ENCODE data around the gene HS3ST3B1. TPM values are rescaled to one million over a fixed set of nuclear protein-coding genes. Genes with fewer than 3 reads are reported as not detected.

HS3ST3B1 gene
- total RNA-seq, 1 experiment from 2014 or later = 0.59 TPM

DNA sequence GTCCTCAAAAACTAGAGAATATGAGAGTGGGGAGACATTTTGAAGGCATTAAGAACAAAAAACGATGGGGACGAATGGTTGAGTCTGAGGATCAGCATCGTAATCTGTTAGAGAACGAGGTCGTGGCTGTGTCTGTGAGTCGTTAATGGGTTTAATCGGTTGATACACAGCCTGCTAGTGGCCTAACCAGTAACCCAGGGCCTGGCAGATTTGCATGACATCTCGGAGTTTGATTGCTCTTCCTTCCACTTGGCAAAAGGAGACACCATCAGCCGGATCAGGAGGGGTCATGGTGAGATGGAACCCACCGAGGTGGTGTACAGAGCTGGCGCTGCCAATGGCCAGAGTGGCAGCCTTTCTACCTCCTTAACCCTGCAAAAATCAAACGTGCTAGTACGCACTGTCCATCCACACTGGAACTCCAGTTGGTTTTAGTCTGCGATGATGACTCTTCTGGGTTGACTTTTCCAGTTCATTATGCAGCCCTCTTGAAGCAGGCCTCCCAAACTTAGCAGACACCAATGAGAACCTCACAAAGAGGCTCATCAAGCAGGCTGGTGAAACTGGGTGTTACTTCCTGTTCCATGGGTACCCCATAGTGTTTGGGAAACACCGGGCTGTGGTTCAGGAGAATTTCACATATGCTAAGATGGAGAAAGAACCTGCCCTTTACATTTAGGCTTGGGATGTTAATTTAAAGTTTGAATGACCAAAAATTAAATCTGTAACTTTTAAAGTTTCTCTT lies 4.1 kb downstream of the HS3ST3B1 start:
- CTCF ChIA-PET = no interaction called here
- ATAC-seq (no peak), DNase-seq (ENCODE audit: low read depth, low spot score) (no peak)
- POLR2A ChIA-PET = no interaction called here
- in situ Hi-C loops (cut with HindIII; ENCODE audit: low pct_unique_long_range_greater_than_20kb, low sequenced_read_pairs) (no loop called here), intact Hi-C loops (cut with micrococcal nuclease; ENCODE audit: unreplicated experiment) (loop anchor here (5.0 to 10.0 kb wide), 2 partner anchors 620 to 708 kb away; no protein-coding TSS in a partner anchor)
- Histone ChIP-seq H3K27ac (ENCODE audit: low read length) (no peak overlapping the region), H3K36me3 (ENCODE audit: control insufficient read depth, insufficient read depth, low read length) (no peaks in the 10 kb centered on the region), H3K27me3 (ENCODE audit: control insufficient read depth, insufficient read depth, low read length) (peaks cover 6% of the 10 kb centered on the region), H3K4me1 (ENCODE audit: control insufficient read depth, insufficient read depth, low read length) (no peaks in the 10 kb centered on the region; the same call in 1 of the 2 replicates), H3K9me3 (ENCODE audit: control insufficient read depth, insufficient read depth, low read depth, low read length) (no peaks in the 10 kb centered on the region), H3K4me3 (ENCODE audit: low read depth in 2 of 2, low read length in 2 of 2) (no peak overlapping the region)
- BruUV-seq (replicated peaks) = no TSS peak
- TF ChIP-seq SIN3A (IDR thresholded peaks at IDR 0.05; ENCODE audit: borderline replicate concordance, insufficient read depth, low read depth, low read length) = no peak
- TF ChIP-seq, protein P1, sequence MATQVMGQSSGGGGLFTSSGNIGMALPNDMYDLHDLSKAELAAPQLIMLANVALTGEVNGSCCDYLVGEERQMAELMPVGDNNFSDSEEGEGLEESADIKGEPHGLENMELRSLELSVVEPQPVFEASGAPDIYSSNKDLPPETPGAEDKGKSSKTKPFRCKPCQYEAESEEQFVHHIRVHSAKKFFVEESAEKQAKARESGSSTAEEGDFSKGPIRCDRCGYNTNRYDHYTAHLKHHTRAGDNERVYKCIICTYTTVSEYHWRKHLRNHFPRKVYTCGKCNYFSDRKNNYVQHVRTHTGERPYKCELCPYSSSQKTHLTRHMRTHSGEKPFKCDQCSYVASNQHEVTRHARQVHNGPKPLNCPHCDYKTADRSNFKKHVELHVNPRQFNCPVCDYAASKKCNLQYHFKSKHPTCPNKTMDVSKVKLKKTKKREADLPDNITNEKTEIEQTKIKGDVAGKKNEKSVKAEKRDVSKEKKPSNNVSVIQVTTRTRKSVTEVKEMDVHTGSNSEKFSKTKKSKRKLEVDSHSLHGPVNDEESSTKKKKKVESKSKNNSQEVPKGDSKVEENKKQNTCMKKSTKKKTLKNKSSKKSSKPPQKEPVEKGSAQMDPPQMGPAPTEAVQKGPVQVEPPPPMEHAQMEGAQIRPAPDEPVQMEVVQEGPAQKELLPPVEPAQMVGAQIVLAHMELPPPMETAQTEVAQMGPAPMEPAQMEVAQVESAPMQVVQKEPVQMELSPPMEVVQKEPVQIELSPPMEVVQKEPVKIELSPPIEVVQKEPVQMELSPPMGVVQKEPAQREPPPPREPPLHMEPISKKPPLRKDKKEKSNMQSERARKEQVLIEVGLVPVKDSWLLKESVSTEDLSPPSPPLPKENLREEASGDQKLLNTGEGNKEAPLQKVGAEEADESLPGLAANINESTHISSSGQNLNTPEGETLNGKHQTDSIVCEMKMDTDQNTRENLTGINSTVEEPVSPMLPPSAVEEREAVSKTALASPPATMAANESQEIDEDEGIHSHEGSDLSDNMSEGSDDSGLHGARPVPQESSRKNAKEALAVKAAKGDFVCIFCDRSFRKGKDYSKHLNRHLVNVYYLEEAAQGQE (IDR thresholded peaks at IDR 0.05; ENCODE audit: insufficient read depth in 1 of 2, low read depth in 2 of 2, low read length in 1 of 2) = no peak

DNA sequence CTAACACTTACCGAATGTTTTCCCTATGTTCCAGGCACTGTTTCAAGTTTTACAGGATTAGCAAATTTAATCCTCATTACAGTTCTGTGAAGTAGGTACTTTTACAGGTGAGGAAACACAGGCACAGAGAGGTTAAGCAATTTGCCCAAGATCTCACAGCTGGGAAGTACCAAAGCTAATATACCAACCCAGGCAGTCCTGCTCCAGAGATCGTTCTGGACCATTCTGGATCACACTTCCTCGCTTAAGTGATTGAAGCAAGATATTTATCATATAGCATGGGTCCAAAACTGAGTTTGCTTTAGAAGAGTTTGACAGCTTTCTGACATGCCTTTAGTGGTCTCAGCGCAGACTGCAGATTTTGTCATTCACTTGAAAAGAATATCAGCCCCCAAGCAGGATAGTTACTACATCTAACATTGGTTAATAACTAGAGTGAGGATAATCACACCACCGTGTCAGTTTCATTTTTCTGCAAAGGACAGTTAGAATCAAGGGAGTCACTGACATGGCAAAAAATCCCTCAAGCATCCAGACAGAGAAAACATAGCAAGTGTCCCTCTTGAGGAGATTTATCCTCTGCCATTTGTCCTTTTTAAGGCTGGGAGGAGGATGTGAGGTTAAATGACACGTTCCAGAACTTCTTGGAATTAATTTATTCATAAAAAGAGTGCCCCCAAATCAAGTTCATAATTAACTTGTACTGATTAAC lies 5.1 kb downstream of the HS3ST3B1 start:
- H3K27me3 ChIP-seq (ENCODE audit: control insufficient read depth, insufficient read depth, low read length) = peaks cover 5% of the 10 kb centered on the region; the same call in 1 of the 2 replicates
- in situ Hi-C loops (cut with HindIII; ENCODE audit: low pct_unique_long_range_greater_than_20kb, low sequenced_read_pairs) = no loop called here

More for the DNA sequence above, 5.1 kb downstream of the HS3ST3B1 start:
- POLR2A ChIA-PET = no interaction called here
- no peak for ATAC-seq
- no TSS peak for BruUV-seq (replicated peaks)
- H3K9me3 ChIP-seq (ENCODE audit: control insufficient read depth, insufficient read depth, low read depth, low read length) = no peaks in the 10 kb centered on the region
- intact Hi-C loops (cut with micrococcal nuclease; ENCODE audit: unreplicated experiment) = loop anchor here (5.0 to 10.0 kb wide), 2 partner anchors 619 to 709 kb away; no protein-coding TSS in a partner anchor
- TF ChIP-seq, protein P2, sequence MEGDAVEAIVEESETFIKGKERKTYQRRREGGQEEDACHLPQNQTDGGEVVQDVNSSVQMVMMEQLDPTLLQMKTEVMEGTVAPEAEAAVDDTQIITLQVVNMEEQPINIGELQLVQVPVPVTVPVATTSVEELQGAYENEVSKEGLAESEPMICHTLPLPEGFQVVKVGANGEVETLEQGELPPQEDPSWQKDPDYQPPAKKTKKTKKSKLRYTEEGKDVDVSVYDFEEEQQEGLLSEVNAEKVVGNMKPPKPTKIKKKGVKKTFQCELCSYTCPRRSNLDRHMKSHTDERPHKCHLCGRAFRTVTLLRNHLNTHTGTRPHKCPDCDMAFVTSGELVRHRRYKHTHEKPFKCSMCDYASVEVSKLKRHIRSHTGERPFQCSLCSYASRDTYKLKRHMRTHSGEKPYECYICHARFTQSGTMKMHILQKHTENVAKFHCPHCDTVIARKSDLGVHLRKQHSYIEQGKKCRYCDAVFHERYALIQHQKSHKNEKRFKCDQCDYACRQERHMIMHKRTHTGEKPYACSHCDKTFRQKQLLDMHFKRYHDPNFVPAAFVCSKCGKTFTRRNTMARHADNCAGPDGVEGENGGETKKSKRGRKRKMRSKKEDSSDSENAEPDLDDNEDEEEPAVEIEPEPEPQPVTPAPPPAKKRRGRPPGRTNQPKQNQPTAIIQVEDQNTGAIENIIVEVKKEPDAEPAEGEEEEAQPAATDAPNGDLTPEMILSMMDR (IDR thresholded peaks at IDR 0.05) = no peak
- TF ChIP-seq, protein P1 (IDR thresholded peaks at IDR 0.05; ENCODE audit: insufficient read depth in 1 of 2, low read depth in 2 of 2, low read length in 1 of 2) = no peak
- TF ChIP-seq TCF7L2 (IDR thresholded peaks at IDR 0.05; ENCODE audit: low read depth, low read length) = no peak
- CTCF ChIA-PET = no interaction called here
- H3K36me3 ChIP-seq (ENCODE audit: control insufficient read depth, insufficient read depth, low read length) = no peaks in the 10 kb centered on the region
- no peaks in the 10 kb centered on the region for H3K4me1 ChIP-seq (ENCODE audit: control insufficient read depth, insufficient read depth, low read length)
- H3K27ac ChIP-seq (ENCODE audit: low read length) = no peak overlapping the region
- DNase-seq (ENCODE audit: low read depth, low spot score) = no peak
- H3K4me3 ChIP-seq (ENCODE audit: low read depth in 2 of 2, low read length in 2 of 2) = no peak overlapping the region

Measured in Panc1 (cell line).